ENCODE measurements around the gene NOTCH2NLA.
"Not testable (repeated sequence)": the region's sequence is repeated elsewhere in the genome, so short reads cannot be mapped to it uniquely, and the experiment has no call there.

DNA sequence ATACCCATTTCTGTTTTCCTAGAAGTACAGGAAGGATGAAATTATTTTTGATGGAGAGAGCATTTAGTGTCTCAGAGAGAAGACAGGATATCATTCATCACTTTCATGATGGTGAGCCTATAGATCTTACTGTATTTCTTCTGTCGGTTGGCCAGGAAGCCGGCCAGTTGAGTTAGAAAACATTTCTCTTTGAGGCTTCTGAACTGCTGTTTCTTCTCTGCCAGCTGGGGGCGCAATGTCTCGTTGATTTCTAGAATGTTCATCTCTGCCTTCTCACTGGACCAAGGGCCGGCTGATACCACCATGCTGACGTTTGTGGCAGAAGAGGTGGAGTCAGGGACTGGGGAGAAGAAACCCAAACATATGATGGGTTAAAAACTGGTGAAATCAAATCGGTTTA is 84.4 kb downstream of the NOTCH2NLA start, which contains the start of gene NBPF10:
- TF ChIP-seq, protein P1, sequence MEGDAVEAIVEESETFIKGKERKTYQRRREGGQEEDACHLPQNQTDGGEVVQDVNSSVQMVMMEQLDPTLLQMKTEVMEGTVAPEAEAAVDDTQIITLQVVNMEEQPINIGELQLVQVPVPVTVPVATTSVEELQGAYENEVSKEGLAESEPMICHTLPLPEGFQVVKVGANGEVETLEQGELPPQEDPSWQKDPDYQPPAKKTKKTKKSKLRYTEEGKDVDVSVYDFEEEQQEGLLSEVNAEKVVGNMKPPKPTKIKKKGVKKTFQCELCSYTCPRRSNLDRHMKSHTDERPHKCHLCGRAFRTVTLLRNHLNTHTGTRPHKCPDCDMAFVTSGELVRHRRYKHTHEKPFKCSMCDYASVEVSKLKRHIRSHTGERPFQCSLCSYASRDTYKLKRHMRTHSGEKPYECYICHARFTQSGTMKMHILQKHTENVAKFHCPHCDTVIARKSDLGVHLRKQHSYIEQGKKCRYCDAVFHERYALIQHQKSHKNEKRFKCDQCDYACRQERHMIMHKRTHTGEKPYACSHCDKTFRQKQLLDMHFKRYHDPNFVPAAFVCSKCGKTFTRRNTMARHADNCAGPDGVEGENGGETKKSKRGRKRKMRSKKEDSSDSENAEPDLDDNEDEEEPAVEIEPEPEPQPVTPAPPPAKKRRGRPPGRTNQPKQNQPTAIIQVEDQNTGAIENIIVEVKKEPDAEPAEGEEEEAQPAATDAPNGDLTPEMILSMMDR (IDR thresholded peaks at IDR 0.05), result peak in 1 of 6 experiments; percentile 17
- not testable (repeated sequence) for TF ChIP-seq EP300, POLR2A (IDR thresholded peaks at IDR 0.05)

All from upper lobe of left lung (tissue), 4 donors.